ENCODE measurements around the gene MAPT.

Gene MAPT

DNA sequence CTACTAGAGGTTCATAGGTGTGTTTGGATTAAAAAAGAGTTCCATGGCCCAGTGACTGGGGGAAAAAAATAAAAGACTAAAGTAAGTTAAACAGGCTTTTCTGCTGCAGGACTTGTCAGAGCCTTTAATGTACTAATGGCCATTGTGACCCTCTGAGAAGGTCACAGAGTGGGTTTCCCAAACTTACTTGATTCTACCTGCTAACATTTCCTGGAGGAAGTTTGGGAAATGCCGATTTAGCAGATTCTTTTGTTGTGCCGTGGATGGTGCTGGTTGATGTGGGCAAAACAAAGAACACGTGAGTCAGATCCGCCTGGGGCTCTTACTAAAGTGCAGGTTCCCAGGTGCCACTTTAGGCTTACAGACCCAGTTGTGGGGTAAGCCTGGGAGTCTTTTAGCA is 91.1 kb downstream of the MAPT start:
- no peak overlapping the region for H3K4me3 ChIP-seq (ENCODE audit: low read depth, low read length)
- no peak for DNase-seq (ENCODE audit: low read depth)
- TF ChIP-seq, protein P1, sequence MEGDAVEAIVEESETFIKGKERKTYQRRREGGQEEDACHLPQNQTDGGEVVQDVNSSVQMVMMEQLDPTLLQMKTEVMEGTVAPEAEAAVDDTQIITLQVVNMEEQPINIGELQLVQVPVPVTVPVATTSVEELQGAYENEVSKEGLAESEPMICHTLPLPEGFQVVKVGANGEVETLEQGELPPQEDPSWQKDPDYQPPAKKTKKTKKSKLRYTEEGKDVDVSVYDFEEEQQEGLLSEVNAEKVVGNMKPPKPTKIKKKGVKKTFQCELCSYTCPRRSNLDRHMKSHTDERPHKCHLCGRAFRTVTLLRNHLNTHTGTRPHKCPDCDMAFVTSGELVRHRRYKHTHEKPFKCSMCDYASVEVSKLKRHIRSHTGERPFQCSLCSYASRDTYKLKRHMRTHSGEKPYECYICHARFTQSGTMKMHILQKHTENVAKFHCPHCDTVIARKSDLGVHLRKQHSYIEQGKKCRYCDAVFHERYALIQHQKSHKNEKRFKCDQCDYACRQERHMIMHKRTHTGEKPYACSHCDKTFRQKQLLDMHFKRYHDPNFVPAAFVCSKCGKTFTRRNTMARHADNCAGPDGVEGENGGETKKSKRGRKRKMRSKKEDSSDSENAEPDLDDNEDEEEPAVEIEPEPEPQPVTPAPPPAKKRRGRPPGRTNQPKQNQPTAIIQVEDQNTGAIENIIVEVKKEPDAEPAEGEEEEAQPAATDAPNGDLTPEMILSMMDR (conservative IDR thresholded peaks at IDR 0.05; ENCODE audit: low read depth, low read length), result no peak

DNA sequence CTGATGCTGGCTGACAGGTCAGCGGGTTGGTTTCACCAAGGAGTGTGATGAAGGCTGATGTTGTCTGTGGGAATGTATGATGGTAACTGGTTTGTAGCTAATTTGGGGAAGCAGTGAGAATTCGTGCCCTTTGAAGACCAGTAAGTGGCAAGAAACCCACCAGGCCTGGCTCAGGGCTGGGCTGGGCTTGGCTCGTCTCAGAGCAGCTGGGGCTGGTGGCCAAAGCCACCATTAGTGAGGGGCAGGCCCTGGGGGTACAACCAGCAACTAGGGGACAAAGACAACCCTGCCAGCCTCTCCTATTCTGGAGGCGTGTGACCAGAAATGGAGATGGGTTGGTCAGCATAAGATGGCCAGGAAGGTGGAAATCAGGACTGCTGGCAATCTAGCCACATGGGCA is 91.7 kb downstream of the MAPT start:
- TF ChIP-seq, protein P1 (conservative IDR thresholded peaks at IDR 0.05; ENCODE audit: low read depth, low read length), result no peak
- DNase-seq (ENCODE audit: low read depth), result no peak
- H3K4me3 ChIP-seq (ENCODE audit: low read depth, low read length), result no peak overlapping the region

DNA sequence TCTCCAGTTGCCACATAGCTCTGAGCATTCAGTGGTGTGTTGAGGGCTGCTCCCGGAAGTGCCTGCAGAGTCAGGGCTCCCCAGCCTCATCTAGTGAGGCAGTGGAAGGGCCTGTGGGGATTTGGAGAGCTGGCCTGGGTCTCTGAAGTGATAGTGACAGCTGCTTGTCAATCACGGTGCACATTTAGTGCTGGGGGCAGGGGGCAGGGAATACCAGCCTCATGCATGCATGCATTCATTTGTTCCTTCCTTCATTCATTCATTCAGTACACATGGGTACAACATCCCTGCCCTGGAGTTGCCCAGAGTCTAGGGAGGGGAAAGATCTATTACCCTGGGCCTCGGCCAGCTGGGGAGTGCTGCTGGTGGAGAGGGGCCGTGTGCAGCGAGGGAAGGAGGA is 93.4 kb downstream of the MAPT start:
- no peak overlapping the region for H3K4me3 ChIP-seq (ENCODE audit: low read depth, low read length)
- DNase-seq (ENCODE audit: low read depth), result no peak
- TF ChIP-seq, protein P1 (conservative IDR thresholded peaks at IDR 0.05; ENCODE audit: low read depth, low read length), result no peak

DNA sequence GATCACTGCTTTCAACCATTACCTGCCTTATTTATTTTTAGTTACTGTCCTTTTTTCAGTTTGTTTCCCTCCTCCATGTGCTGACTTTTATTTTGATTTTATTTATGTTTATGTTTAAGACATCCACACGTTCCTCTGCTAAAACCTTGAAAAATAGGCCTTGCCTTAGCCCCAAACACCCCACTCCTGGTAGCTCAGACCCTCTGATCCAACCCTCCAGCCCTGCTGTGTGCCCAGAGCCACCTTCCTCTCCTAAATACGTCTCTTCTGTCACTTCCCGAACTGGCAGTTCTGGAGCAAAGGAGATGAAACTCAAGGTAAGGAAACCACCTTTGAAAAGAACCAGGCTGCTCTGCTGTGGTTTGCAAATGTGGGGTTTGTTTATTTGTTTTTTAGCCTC is 95.4 kb downstream of the MAPT start:
- no peak overlapping the region for H3K4me3 ChIP-seq (ENCODE audit: low read depth, low read length)
- DNase-seq (ENCODE audit: low read depth), result no peak
- TF ChIP-seq, protein P1 (conservative IDR thresholded peaks at IDR 0.05; ENCODE audit: low read depth, low read length), result no peak

DNA sequence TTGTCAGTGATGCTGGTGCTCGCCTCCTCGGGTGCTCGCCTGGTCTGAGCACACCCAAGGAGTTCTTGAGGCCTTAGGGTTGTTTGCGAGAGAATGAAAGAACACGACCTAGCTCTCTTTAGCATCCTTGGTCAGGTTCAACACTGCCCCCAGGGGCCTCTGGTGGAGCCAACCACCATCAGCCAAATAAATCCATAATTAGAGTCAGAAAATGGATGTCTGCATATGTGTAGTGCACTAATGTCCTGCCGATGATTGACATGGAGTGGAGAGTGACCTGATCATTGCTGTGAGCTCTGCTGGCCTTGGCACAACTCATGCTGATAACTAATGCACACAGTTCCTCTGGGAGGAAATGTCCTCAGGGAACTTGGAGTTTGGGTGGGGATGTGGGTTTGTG is 96.5 kb downstream of the MAPT start:
- no peak overlapping the region for H3K4me3 ChIP-seq (ENCODE audit: low read depth, low read length)
- DNase-seq (ENCODE audit: low read depth), result no peak
- TF ChIP-seq, protein P1 (conservative IDR thresholded peaks at IDR 0.05; ENCODE audit: low read depth, low read length), result peak; percentile 18

DNA sequence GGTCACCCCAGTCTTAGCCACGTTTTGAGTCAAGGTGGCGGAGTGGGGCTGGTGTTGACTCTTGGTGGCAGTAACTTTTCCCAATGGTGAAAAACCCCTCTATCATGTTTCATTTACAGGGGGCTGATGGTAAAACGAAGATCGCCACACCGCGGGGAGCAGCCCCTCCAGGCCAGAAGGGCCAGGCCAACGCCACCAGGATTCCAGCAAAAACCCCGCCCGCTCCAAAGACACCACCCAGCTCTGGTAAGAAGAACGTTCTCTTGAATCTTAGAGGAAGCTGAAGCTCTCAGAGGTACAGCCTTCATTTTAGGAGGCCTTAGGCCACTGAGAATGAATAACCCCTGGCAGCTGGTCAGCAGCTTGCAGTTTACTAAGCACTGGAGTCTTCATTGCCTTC is 97.0 kb downstream of the MAPT start:
- TF ChIP-seq, protein P1 (conservative IDR thresholded peaks at IDR 0.05; ENCODE audit: low read depth, low read length), result no peak
- H3K4me3 ChIP-seq (ENCODE audit: low read depth, low read length), result no peak overlapping the region
- no peak for DNase-seq (ENCODE audit: low read depth)

DNA sequence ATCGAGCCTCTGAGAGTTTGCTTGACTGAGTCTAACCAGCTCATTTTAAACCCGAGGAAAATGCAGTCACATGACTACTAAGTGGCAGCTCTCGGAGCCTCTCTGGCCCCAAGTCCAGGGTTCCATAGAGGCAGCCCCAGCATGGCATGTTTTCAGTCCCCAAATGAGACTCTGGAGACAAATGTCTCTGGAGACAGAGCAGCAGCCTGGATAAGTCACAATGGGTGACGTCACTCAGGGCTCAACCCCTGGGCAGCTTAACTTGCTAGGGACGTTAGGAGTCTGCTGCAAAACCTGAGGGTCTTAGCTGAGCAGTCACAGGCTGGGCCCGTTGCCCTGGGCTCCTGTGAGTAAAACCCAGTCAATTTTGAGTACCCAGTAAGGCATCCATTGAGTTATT is 97.8 kb downstream of the MAPT start:
- no peak overlapping the region for H3K4me3 ChIP-seq (ENCODE audit: low read depth, low read length)
- DNase-seq (ENCODE audit: low read depth), result no peak
- TF ChIP-seq, protein P1 (conservative IDR thresholded peaks at IDR 0.05; ENCODE audit: low read depth, low read length), result no peak
